OCI-LY7 (cell line): ENCODE results near the gene PFKFB2. TPM values are rescaled to one million over a fixed set of nuclear protein-coding genes. Genes with fewer than 3 reads are reported as not detected.
A peak's percentile ranks its signal among the peaks of the same experiment; 100 is the strongest.

Source experiments
- BruUV-seq: library from RNA; stranded (reverse); fragments of 400-500 nt; replicated peaks from 2 replicates; lab custom pipeline; 2021; lab: Mats Ljungman, UMichigan
- CTCF ChIA-PET: fragments of 300-600 bp; sonication (Branson Sonifier 250); formaldehyde crosslinking; loops from one replicate; lab custom pipeline; 2022; ENCODE audit warnings: antibody characterized with exemption; ENCODE audit not compliant: unreplicated experiment; lab: Charles Lee
- POLR2A ChIA-PET: fragments of 300-600 bp; sonication (Branson Sonifier 250); formaldehyde crosslinking; loops from one replicate; lab custom pipeline; 2022; ENCODE audit warnings: antibody characterized with exemption; lab: Charles Lee
- DNase-seq: peaks from one replicate; pipeline ENCODE4 v3.0.0-alpha.2; 2015; ENCODE audit warnings: low spot score
- H2AFZ ChIP-seq: fragments of 200-600 bp; sonication (generic), shearing (Covaris generic); 2 replicates; pipeline ENCODE4 v1.6.1; 2014; ENCODE audit warnings: mild to moderate bottlenecking, antibody characterized with exemption, low read length, moderate library complexity
- H3K27ac ChIP-seq: fragments of 200-600 bp; sonication (generic); 2 replicates; pipeline ENCODE4 v1.5.1; 2014; ENCODE audit warnings: mixed run types, low read depth, mild to moderate bottlenecking, moderate library complexity, low read length, inconsistent platforms; ENCODE audit not compliant: poor library complexity, severe bottlenecking
- H3K36me3 ChIP-seq: fragments of 200-600 bp; sonication (generic); 2 replicates; pipeline ENCODE4 v1.6.1; 2014; ENCODE audit warnings: mild to moderate bottlenecking, antibody characterized with exemption, low read length, moderate library complexity, mixed read lengths; ENCODE audit not compliant: insufficient read depth
- H3K4me1 ChIP-seq: fragments of 200-600 bp; sonication (generic); 2 replicates; pipeline ENCODE4 v1.5.1; 2014; ENCODE audit warnings: mild to moderate bottlenecking, low read length; ENCODE audit not compliant: insufficient read depth, poor library complexity, severe bottlenecking
- H3K4me2 ChIP-seq: fragments of 200-600 bp; sonication (generic); 2 replicates; pipeline ENCODE4 v1.6.1; 2014; ENCODE audit warnings: mild to moderate bottlenecking, low read length
- H3K4me3 ChIP-seq: fragments of 200-600 bp; sonication (generic); 2 replicates; pipeline ENCODE4 v1.5.1; 2014; ENCODE audit warnings: mild to moderate bottlenecking, low read depth, low read length; ENCODE audit not compliant: poor library complexity, severe bottlenecking
- H3K79me2 ChIP-seq: fragments of 200-600 bp; sonication (generic); 2 replicates; pipeline ENCODE4 v1.6.1; 2016; ENCODE audit warnings: low read depth, mild to moderate bottlenecking, low read length, moderate library complexity, mixed read lengths; ENCODE audit not compliant: insufficient read depth
- H3K9me2 ChIP-seq: fragments of 200-600 bp; sonication (generic); 2 replicates; pipeline ENCODE4 v1.6.1; 2016; ENCODE audit warnings: mild to moderate bottlenecking, low read length, mixed read lengths; ENCODE audit not compliant: insufficient read depth
- H3K9me3 ChIP-seq: fragments of 200-600 bp; sonication (generic); 2 replicates; pipeline ENCODE4 v1.6.1; 2014; ENCODE audit warnings: mild to moderate bottlenecking, mixed run types, low read length, mixed read lengths
- H4K20me1 ChIP-seq: fragments of 200-600 bp; sonication (generic); 2 replicates; pipeline ENCODE4 v1.6.1; 2014; ENCODE audit warnings: mild to moderate bottlenecking, antibody characterized with exemption, low read length, moderate library complexity, mixed read lengths; ENCODE audit not compliant: insufficient read depth
- CTCF ChIP-seq: fragments of 200-600 bp; sonication (generic); conservative IDR thresholded peaks from 2 replicates; pipeline ENCODE4 v1.5.1; 2014; ENCODE audit warnings: mild to moderate bottlenecking, antibody characterized with exemption, low read length, moderate library complexity, mixed read lengths
- EZH2phosphoT487 ChIP-seq: fragments of 200-600 bp; sonication (generic); IDR thresholded peaks from 2 replicates; pipeline ENCODE4 v1.6.1; 2018; ENCODE audit warnings: low read depth, borderline replicate concordance, mild to moderate bottlenecking, mixed run types, antibody characterized with exemption, low read length, moderate library complexity, mixed read lengths
- intact Hi-C: fragments of 100-400 bp; cut with micrococcal nuclease; formaldehyde crosslinking; loops from one replicate; pipeline ENCODE4 v1.10.0; 2022; ENCODE audit not compliant: unreplicated experiment
- total RNA-seq, 2 experiments: library from RNA; depleted of rRNA in 1 of 2; stranded (reverse); fragments of >200 nt in 1 of 2; shearing (Covaris generic) in 1 of 2; gene quantifications; 2 replicates each; pipeline ENCODE4 v1.2.3, GENCODE V29; 2014 to 2022

Gene PFKFB2
- total RNA-seq, 2 experiments from 2014 or later: 9.8 to 13.1 TPM

- Histone ChIP-seq H3K4me2 (peak overlapping the region; percentile 94), H3K36me3 (peaks cover 56% of the 10 kb centered on the region), H4K20me1 (peaks cover 34% of the 10 kb centered on the region), H2AFZ (no peak overlapping the region), H3K79me2 (peaks cover 70% of the 10 kb centered on the region), H3K9me3 (no peaks in the 10 kb centered on the region), H3K27ac (no peak overlapping the region), H3K4me3 (peak overlapping the region; percentile 95), H3K4me1 (peaks cover 49% of the 10 kb centered on the region), H3K9me2 (no peaks in the 10 kb centered on the region)
- BruUV-seq: TSS peak; percentile 38
- intact Hi-C loops: no loop called here
- ChIA-PET POLR2A (no interaction called here), CTCF (no interaction called here)
- TF ChIP-seq CTCF (no peak), EZH2phosphoT487 (no peak)
- DNase-seq: no peak
These were observed 4.0 kb upstream of the PFKFB2 start for GRCh38 chr1:207049054-207049453.

GRCh38 chr1:207049514-207049913, 3.6 kb upstream of the PFKFB2 start:
- Histone ChIP-seq H3K27ac (peak overlapping the region; percentile 70), H2AFZ (no peak overlapping the region), H3K9me3 (no peaks in the 10 kb centered on the region), H3K79me2 (peaks cover 67% of the 10 kb centered on the region), H3K36me3 (peaks cover 52% of the 10 kb centered on the region), H3K9me2 (no peaks in the 10 kb centered on the region), H4K20me1 (peaks cover 34% of the 10 kb centered on the region), H3K4me1 (peaks cover 54% of the 10 kb centered on the region), H3K4me3 (peak overlapping the region; percentile 95), H3K4me2 (peak overlapping the region; percentile 94)
- POLR2A ChIA-PET: interaction anchor here (0.6 to 0.8 kb wide), 2 partner anchors 382 to 406 kb away, joined by 3 read pairs; no protein-coding TSS in a partner anchor
- TF ChIP-seq CTCF (no peak), EZH2phosphoT487 (no peak)
- DNase-seq: no peak
- intact Hi-C loops: no loop called here
- no TSS peak for BruUV-seq
- CTCF ChIA-PET: interaction anchor here (0.8 to 1.2 kb wide), 2 partner anchors 17 to 23 kb away, joined by 3 read pairs; partner anchors contain the start of gene C1orf116

GRCh38 chr1:207049974-207050391, 3.1 kb upstream of the PFKFB2 start:
- peak overlapping the region; percentile 95 for H3K4me3 ChIP-seq
- POLR2A ChIA-PET: interaction anchor here (0.6 to 0.8 kb wide), 2 partner anchors 382 to 405 kb away, joined by 3 read pairs; no protein-coding TSS in a partner anchor
- H4K20me1 ChIP-seq: peaks cover 34% of the 10 kb centered on the region
- H3K9me2 ChIP-seq: no peaks in the 10 kb centered on the region
- peak overlapping the region; percentile 96; the same call in 1 of the 2 replicates for H2AFZ ChIP-seq
- no peak for TF ChIP-seq EZH2phosphoT487
- peak; percentile 98 for TF ChIP-seq CTCF
- no TSS peak for BruUV-seq
- peak overlapping the region; percentile 70 for H3K27ac ChIP-seq
- peaks cover 64% of the 10 kb centered on the region for H3K79me2 ChIP-seq
- peak; percentile 71 for DNase-seq
- peaks cover 59% of the 10 kb centered on the region for H3K4me1 ChIP-seq
- H3K36me3 ChIP-seq: peaks cover 47% of the 10 kb centered on the region
- peak overlapping the region; percentile 94 for H3K4me2 ChIP-seq
- H3K9me3 ChIP-seq: no peaks in the 10 kb centered on the region
- CTCF ChIA-PET: interaction anchor here (0.6 to 1.2 kb wide), 3 partner anchors 17 to 352 kb away, joined by 3 to 7 read pairs (median 3); partner anchors contain the start of gene C1orf116
- intact Hi-C loops: loop anchor here (1.0 to 5.0 kb wide), 3 partner anchors 27 to 272 kb away; partner anchors contain the start of gene CD55
